Liver (tissue), 9 donors: ENCODE measurements around the gene MAN1C1. TPM values are rescaled to one million over a fixed set of nuclear protein-coding genes. Genes with fewer than 3 reads are reported as not detected.

ENCODE experiments used
- DNase-seq: peaks from one replicate; pipeline ENCODE4 v3.0.0-alpha.2; 2017; ENCODE audit warnings: low spot score
- H3K27ac ChIP-seq, 2 donors: one replicate each; pipeline ENCODE4 v1.7.0; 2013; ENCODE audit warnings: inconsistent platforms in 2 of 2, low read length in 2 of 2, control low read depth in 1 of 2, low read depth in 1 of 2, mild to moderate bottlenecking in 1 of 2
- H3K27me3 ChIP-seq, 4 donors: one replicate each; pipeline versions ENCODE4 v1.6.1 to v1.7.0; 2013; ENCODE audit warnings: low read length in 3 of 4, inconsistent platforms in 1 of 4, mild to moderate bottlenecking in 1 of 4, moderate library complexity in 1 of 4; ENCODE audit not compliant: control insufficient read depth in 4 of 4, insufficient read depth in 4 of 4
- H3K36me3 ChIP-seq, 4 donors: one replicate each; pipeline versions ENCODE4 v1.6.1 to v1.7.0; 2013; ENCODE audit warnings: low read length in 3 of 4, mild to moderate bottlenecking in 3 of 4, low read depth in 1 of 4, moderate library complexity in 1 of 4; ENCODE audit not compliant: control insufficient read depth in 4 of 4, insufficient read depth in 3 of 4
- H3K4me1 ChIP-seq, 4 donors: one replicate each; pipeline versions ENCODE4 v1.6.1 to v1.7.0; 2013; ENCODE audit warnings: low read length in 3 of 4, mild to moderate bottlenecking in 3 of 4, moderate library complexity in 1 of 4; ENCODE audit not compliant: control insufficient read depth in 4 of 4, insufficient read depth in 4 of 4
- H3K4me3 ChIP-seq, 3 donors: one replicate each; pipeline versions ENCODE4 v1.6.1 to v1.7.0; 2013; ENCODE audit warnings: low read length in 3 of 3, control low read depth in 1 of 3, low read depth in 1 of 3, mild to moderate bottlenecking in 1 of 3
- H3K9ac ChIP-seq, 2 donors: one replicate each; pipeline ENCODE4 v1.7.0; 2013; ENCODE audit warnings: low read length in 2 of 2, mild to moderate bottlenecking in 2 of 2, moderate library complexity in 2 of 2, control low read depth in 1 of 2, low read depth in 1 of 2
- H3K9me3 ChIP-seq, 4 donors: one replicate each; pipeline versions ENCODE4 v1.6.1 to v1.7.0; 2013; ENCODE audit warnings: low read length in 3 of 4; ENCODE audit not compliant: control insufficient read depth in 4 of 4
- ATF3 ChIP-seq: IDR thresholded peaks from 2 replicates; pipeline ENCODE4 v1.6.1; 2016; ENCODE audit warnings: antibody characterized with exemption
- CTCF ChIP-seq: fragments of 150-350 bp; IDR thresholded peaks from 2 replicates; pipeline ENCODE4 v1.5.1; 2017; ENCODE audit warnings: improper control_type of control experiment, low read depth, low read length; ENCODE audit not compliant: missing input control
- EGR1 ChIP-seq, 2 donors: IDR thresholded peaks; 2 replicates each; pipeline ENCODE4 v1.6.1; 2016 to 2018; ENCODE audit warnings: antibody characterized with exemption in 2 of 2, low read depth in 2 of 2
- FOXA1 ChIP-seq: IDR thresholded peaks from 2 replicates; pipeline ENCODE4 v1.6.1; 2016; ENCODE audit warnings: antibody characterized with exemption
- FOXA2 ChIP-seq: IDR thresholded peaks from 2 replicates; pipeline ENCODE4 v1.6.1; 2016; ENCODE audit warnings: antibody characterized with exemption
- HNF4A ChIP-seq, 2 donors: conservative IDR thresholded peaks; 2 replicates each; pipeline ENCODE4 v1.6.1; 2016; ENCODE audit warnings: antibody characterized with exemption in 2 of 2, mild to moderate bottlenecking in 2 of 2
- HNF4G ChIP-seq: IDR thresholded peaks from 2 replicates; pipeline ENCODE4 v1.6.1; 2016; ENCODE audit warnings: antibody characterized with exemption
- MAX ChIP-seq: IDR thresholded peaks from 2 replicates; pipeline ENCODE4 v1.6.1; 2016; ENCODE audit warnings: antibody characterized with exemption
- NR2F2 ChIP-seq: IDR thresholded peaks from 2 replicates; pipeline ENCODE4 v1.6.1; 2016; ENCODE audit warnings: antibody characterized with exemption
- REST ChIP-seq: IDR thresholded peaks from 2 replicates; pipeline ENCODE4 v1.6.1; 2016; ENCODE audit warnings: antibody characterized with exemption, mild to moderate bottlenecking
- SP1 ChIP-seq: IDR thresholded peaks from 2 replicates; pipeline ENCODE4 v1.6.1; 2018; ENCODE audit warnings: antibody characterized with exemption, mild to moderate bottlenecking
- TAF1 ChIP-seq: conservative IDR thresholded peaks from 2 replicates; pipeline ENCODE4 v1.6.1; 2016; ENCODE audit warnings: antibody characterized with exemption, mild to moderate bottlenecking
- ZBTB33 ChIP-seq: IDR thresholded peaks from 2 replicates; pipeline ENCODE4 v1.6.1; 2016; ENCODE audit warnings: antibody characterized with exemption
- WGBS: extraction: QIAGEN DNeasy Blood & Tissue Kit; methylation state at CpG from one replicate; pipeline ENCODE4 v1.1.7; 2013; 5-methylcytosine and 5-hydroxymethylcytosine counted together
- polyA plus RNA-seq, 2 donors: library from polyadenylated mRNA; stranded (reverse) in 1 of 2; unstranded in 1 of 2; fragments of 200-250 nt in 1 of 2; fragments of >200 nt in 1 of 2; fragmentation: Nextera tagmentation in 1 of 2; extraction: Ambion mirVana in 1 of 2; gene quantifications; one replicate each; pipeline versions ENCODE4 v1.2.1 to v1.2.3, GENCODE V29; 2013 to 2015
- total RNA-seq, 2 donors: library from RNA; depleted of rRNA; stranded (reverse); fragments of >200 nt; gene quantifications; one replicate each; pipeline ENCODE4 v1.2.3, GENCODE V29; 2014
- donor health status: healthy.
- donor health status: healthy.
- donor health status: healthy.
- donor health status: healthy.
- donor health status: healthy.

The MAN1C1 gene
- total and polyA plus RNA-seq, 4 donors = 6.3 to 16.0 (median 8.1) TPM

GRCh38 chr1:25760122-25760719 lies 143.6 kb downstream of the MAN1C1 start:
- TF ChIP-seq NR2F2 (peak; percentile 72), TAF1 (no peak), HNF4G (no peak), MAX (no peak)
- Histone ChIP-seq H3K27ac (no peak overlapping the region), H3K4me1 (no peaks in the 10 kb centered on the region), H3K27me3 (no peaks in the 10 kb centered on the region), H3K9me3 (no peaks in the 10 kb centered on the region), H3K4me3 (no peak overlapping the region), H3K36me3 (peaks cover 0 to 7% (median 3%) of the 10 kb centered on the region in 4 donors), H3K9ac (no peak overlapping the region)
- DNase-seq = no peak
- 86% methylated on average over 11 of the region's 11 CpGs for WGBS

GRCh38 chr1:25760871-25761270 lies 144.3 kb downstream of the MAN1C1 start:
- DNase-seq = no peak
- Histone ChIP-seq H3K27ac (no peak overlapping the region), H3K4me3 (no peak overlapping the region), H3K9me3 (no peaks in the 10 kb centered on the region), H3K36me3 (peaks cover 0 to 7% (median 2%) of the 10 kb centered on the region in 4 donors), H3K4me1 (no peaks in the 10 kb centered on the region), H3K27me3 (no peaks in the 10 kb centered on the region), H3K9ac (no peak overlapping the region)
- WGBS = 74% methylated on average over 5 of the region's 5 CpGs
- TF ChIP-seq CTCF = no peak
- TF ChIP-seq ZBTB33 = no peak
- TF ChIP-seq NR2F2 = no peak
- no peak for TF ChIP-seq SP1

GRCh38 chr1:25763493-25763892 lies 146.9 kb downstream of the MAN1C1 start:
- Histone ChIP-seq H3K27ac (no peak overlapping the region), H3K9ac (no peak overlapping the region), H3K27me3 (no peaks in the 10 kb centered on the region), H3K4me3 (no peak overlapping the region), H3K9me3 (no peaks in the 10 kb centered on the region), H3K36me3 (peaks cover 0 to 7% (median 2%) of the 10 kb centered on the region in 4 donors), H3K4me1 (peaks cover 0 to 10% (median 3%) of the 10 kb centered on the region in 4 donors)
- WGBS = 88% methylated on average over 10 of the region's 10 CpGs
- no peak for DNase-seq
- TF ChIP-seq TAF1 (no peak), HNF4A (conservative IDR thresholded peaks at IDR 0.05) (no peak), CTCF (no peak), ZBTB33 (no peak), NR2F2 (no peak), SP1 (no peak), REST (no peak), ATF3 (no peak), FOXA2 (no peak), HNF4G (no peak), MAX (no peak), EGR1 (IDR thresholded peaks at IDR 0.05; ENCODE audit: low read depth in 2 of 2) (no peak), FOXA1 (no peak)
